ENCODE results near the gene PARP9. TPM values are rescaled to one million over a fixed set of nuclear protein-coding genes. Genes with fewer than 3 reads are reported as not detected.

PARP9 gene
- total and polyA plus RNA-seq, 2 of the 13 experiments (the other 11 are each of a cell fraction or from before 2014, with no cell fraction given) = 6.5 to 10.6 TPM

DNA sequence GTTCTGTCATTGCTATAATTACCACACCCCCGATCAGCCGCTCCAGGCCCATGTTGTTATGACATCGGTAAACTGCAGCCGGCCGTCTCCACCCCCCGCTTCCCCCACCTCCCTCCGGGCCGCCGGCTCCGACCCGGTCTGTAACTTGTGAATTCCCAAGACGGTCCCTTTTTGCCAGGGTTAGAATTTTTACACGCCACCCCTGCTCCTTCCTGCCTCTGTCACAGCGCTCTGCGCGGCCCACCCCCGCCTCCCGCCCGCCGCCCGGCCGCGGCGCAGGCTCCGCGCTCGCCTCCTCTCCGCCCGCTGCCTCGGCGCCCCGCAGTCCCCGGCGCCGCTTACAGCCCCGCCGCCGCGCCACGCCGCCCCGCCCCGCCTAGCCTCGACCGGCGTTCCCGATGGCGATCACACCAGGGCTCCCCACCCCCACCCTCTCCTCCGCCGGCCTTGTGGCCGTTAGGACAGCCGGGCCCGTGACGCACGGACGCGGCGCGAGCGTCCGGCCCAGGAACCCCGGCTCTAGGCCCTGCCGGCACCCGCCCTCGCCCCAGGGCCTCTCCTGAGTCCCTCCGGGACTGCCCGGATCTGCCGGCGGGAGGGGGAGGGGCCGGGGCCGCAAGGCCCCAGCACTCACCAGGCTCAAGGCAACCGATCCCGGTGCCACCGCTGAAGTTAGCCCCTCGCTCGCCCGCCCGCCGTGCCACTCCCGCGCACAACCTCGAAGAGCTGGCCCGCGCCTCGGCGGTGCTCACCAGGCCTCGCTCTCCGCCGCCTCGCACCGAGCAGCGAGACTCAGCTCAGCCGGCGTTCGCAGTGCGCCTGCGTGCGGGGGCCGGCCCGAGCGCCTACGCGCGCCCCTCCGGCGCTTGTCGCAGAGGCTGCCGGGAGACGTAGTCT lies 49.7 kb downstream of the PARP9 start, which contains the start of gene KPNA1 (continued):
- TF ChIP-seq ZBTB4 (CRISPR knock-in tag; IDR thresholded peaks at IDR 0.05; ENCODE audit: borderline replicate concordance) (no peak), ZNF616 (CRISPR knock-in tag; IDR thresholded peaks at IDR 0.05; ENCODE audit: low read depth) (0 out of 2 replicates have a peak, but pooled peaks have one; percentile 48), CBX1 (IDR thresholded peaks at IDR 0.05; ENCODE audit: low read depth) (no peak), MYC (CRISPR knock-in tag; IDR thresholded peaks at IDR 0.05; ENCODE audit: borderline replicate concordance) (0 out of 2 replicates have a peak, but pooled peaks have one; percentile 29), GPN1 (CRISPR knock-in tag; IDR thresholded peaks at IDR 0.05; ENCODE audit: borderline replicate concordance) (no peak), MAFG (CRISPR knock-in tag; IDR thresholded peaks at IDR 0.05) (no peak), ZNF772 (CRISPR knock-in tag; IDR thresholded peaks at IDR 0.05) (peak; percentile 69; the same call in 1 of the 2 replicates), ZNF362 (CRISPR knock-in tag; IDR thresholded peaks at IDR 0.05; ENCODE audit: borderline replicate concordance) (no peak), PLRG1 (conservative IDR thresholded peaks at IDR 0.05) (no peak), ZNF430 (CRISPR knock-in tag; IDR thresholded peaks at IDR 0.05) (no peak), ZNF296 (CRISPR knock-in tag; conservative IDR thresholded peaks at IDR 0.05) (no peak), ISX (CRISPR knock-in tag; conservative IDR thresholded peaks at IDR 0.05) (0 out of 2 replicates have a peak, but pooled peaks have one; percentile 50), KMT2A (CRISPR knock-in tag; IDR thresholded peaks at IDR 0.05) (peak; percentile 76), SIN3A (IDR thresholded peaks at IDR 0.05; ENCODE audit: borderline replicate concordance, low read depth, low read length) (peak; percentile 80; the same call in 1 of the 2 replicates)
- TF ChIP-seq, protein P1, sequence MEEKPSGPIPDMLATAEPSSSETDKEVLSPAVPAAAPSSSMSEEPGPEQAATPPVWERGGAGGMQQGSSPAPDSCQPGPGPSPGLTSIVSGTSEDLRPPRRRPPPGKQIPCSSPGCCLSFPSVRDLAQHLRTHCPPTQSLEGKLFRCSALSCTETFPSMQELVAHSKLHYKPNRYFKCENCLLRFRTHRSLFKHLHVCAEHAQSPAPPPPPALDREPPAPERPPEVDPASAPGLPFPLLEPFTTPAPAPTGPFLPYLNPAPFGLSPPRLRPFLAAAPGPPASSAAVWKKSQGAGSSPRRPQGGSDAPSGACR (CRISPR knock-in tag; IDR thresholded peaks at IDR 0.05) = peak; percentile 69; the same call in 1 of the 2 replicates
- TF ChIP-seq, protein P2, sequence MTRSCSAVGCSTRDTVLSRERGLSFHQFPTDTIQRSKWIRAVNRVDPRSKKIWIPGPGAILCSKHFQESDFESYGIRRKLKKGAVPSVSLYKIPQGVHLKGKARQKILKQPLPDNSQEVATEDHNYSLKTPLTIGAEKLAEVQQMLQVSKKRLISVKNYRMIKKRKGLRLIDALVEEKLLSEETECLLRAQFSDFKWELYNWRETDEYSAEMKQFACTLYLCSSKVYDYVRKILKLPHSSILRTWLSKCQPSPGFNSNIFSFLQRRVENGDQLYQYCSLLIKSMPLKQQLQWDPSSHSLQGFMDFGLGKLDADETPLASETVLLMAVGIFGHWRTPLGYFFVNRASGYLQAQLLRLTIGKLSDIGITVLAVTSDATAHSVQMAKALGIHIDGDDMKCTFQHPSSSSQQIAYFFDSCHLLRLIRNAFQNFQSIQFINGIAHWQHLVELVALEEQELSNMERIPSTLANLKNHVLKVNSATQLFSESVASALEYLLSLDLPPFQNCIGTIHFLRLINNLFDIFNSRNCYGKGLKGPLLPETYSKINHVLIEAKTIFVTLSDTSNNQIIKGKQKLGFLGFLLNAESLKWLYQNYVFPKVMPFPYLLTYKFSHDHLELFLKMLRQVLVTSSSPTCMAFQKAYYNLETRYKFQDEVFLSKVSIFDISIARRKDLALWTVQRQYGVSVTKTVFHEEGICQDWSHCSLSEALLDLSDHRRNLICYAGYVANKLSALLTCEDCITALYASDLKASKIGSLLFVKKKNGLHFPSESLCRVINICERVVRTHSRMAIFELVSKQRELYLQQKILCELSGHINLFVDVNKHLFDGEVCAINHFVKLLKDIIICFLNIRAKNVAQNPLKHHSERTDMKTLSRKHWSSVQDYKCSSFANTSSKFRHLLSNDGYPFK (CRISPR knock-in tag; IDR thresholded peaks at IDR 0.05; ENCODE audit: borderline replicate concordance) = peak; percentile 43; the same call in 1 of the 2 replicates
- TF ChIP-seq, protein P3, sequence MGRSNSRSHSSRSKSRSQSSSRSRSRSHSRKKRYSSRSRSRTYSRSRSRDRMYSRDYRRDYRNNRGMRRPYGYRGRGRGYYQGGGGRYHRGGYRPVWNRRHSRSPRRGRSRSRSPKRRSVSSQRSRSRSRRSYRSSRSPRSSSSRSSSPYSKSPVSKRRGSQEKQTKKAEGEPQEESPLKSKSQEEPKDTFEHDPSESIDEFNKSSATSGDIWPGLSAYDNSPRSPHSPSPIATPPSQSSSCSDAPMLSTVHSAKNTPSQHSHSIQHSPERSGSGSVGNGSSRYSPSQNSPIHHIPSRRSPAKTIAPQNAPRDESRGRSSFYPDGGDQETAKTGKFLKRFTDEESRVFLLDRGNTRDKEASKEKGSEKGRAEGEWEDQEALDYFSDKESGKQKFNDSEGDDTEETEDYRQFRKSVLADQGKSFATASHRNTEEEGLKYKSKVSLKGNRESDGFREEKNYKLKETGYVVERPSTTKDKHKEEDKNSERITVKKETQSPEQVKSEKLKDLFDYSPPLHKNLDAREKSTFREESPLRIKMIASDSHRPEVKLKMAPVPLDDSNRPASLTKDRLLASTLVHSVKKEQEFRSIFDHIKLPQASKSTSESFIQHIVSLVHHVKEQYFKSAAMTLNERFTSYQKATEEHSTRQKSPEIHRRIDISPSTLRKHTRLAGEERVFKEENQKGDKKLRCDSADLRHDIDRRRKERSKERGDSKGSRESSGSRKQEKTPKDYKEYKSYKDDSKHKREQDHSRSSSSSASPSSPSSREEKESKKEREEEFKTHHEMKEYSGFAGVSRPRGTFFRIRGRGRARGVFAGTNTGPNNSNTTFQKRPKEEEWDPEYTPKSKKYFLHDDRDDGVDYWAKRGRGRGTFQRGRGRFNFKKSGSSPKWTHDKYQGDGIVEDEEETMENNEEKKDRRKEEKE (IDR thresholded peaks at IDR 0.05) = no peak
